H1 (cell line): Measurements from ENCODE around the gene PDZK1IP1. TPM values are rescaled to one million over a fixed set of nuclear protein-coding genes. Genes with fewer than 3 reads are reported as not detected.

Experiments
- CTCF ChIA-PET: fragments of 300-600 bp; sonication (Branson Sonifier 250); formaldehyde crosslinking; loops from one replicate; lab custom pipeline; 2021; ENCODE audit not compliant: partially characterized antibody; lab: Charles Lee
- POLR2A ChIA-PET: fragments of 300-600 bp; sonication (Branson Sonifier 250); formaldehyde crosslinking; loops from one replicate; lab custom pipeline; 2021; ENCODE audit warnings: inconsistent platforms; ENCODE audit not compliant: partially characterized antibody; lab: Charles Lee
- DNase-seq, 2 experiments: peaks; one replicate each; pipeline versions ENCODE4 v3.0.0 to v3.0.0-alpha.2; 2010 to 2022; ENCODE audit warnings: low spot score in 2 of 2, low read depth in 1 of 2, mixed read lengths in 1 of 2
- FAIRE-seq: peaks from 2 replicates; lab custom pipeline; 2011; peaks lifted over from hg19 to GRCh38; lab: Jason Lieb, UNC
- H2AFZ ChIP-seq: 2 replicates; pipeline ENCODE4 v1.8.1; 2012; ENCODE audit warnings: low read length, inconsistent platforms
- H2AK5ac ChIP-seq: 2 replicates; pipeline ENCODE4 v1.6.1; 2013; ENCODE audit warnings: low read depth, low read length
- H2BK120ac ChIP-seq: replicated peaks from 2 replicates; pipeline ENCODE3; 2013; ENCODE audit warnings: low read depth, low read length, inconsistent platforms
- H2BK12ac ChIP-seq: 2 replicates; pipeline ENCODE4 v1.6.1; 2013; ENCODE audit warnings: low read depth, low read length
- H2BK15ac ChIP-seq: 2 replicates; pipeline ENCODE4 v1.6.1; 2013; ENCODE audit warnings: low read length
- H2BK20ac ChIP-seq: 2 replicates; pipeline ENCODE4 v1.6.1; 2013; ENCODE audit warnings: low read length
- H2BK5ac ChIP-seq: 2 replicates; pipeline ENCODE4 v1.6.1; 2013; ENCODE audit warnings: low read depth, low read length
- H3K14ac ChIP-seq: 2 replicates; pipeline ENCODE4 v1.6.1; 2013; ENCODE audit warnings: inconsistent platforms; ENCODE audit not compliant: insufficient read length
- H3K18ac ChIP-seq: 2 replicates; pipeline ENCODE4 v1.6.1; 2013; ENCODE audit warnings: low read length; ENCODE audit errors: extremely low read depth
- H3K23ac ChIP-seq: 2 replicates; pipeline ENCODE4 v1.6.1; 2013; ENCODE audit warnings: inconsistent platforms; ENCODE audit not compliant: insufficient read length
- H3K23me2 ChIP-seq: 2 replicates; pipeline ENCODE4 v1.6.1; 2013; ENCODE audit warnings: low read depth, low read length
- H3K27ac ChIP-seq: 2 replicates; pipeline ENCODE4 v1.6.1; 2011; ENCODE audit warnings: low read depth, low read length, inconsistent platforms
- H3K27me3 ChIP-seq, 4 experiments: replicated peaks in 1 of 4; 1 replicate in 1 of 4; 2 replicates in 3 of 4; pipeline versions ENCODE4 v1.6.1 to v1.8.1; 2011 to 2013; ENCODE audit warnings: low read length in 3 of 4, mild to moderate bottlenecking in 3 of 4, inconsistent platforms in 2 of 4, mixed read lengths in 2 of 4, moderate library complexity in 1 of 4; ENCODE audit not compliant: control insufficient read depth in 3 of 4, insufficient read depth in 3 of 4; ENCODE audit errors: extremely low read depth in 1 of 4
- H3K36me3 ChIP-seq, 4 experiments: 2 replicates each; pipeline versions ENCODE4 v1.6.1 to v1.8.1; 2011 to 2013; ENCODE audit warnings: mild to moderate bottlenecking in 4 of 4, low read length in 3 of 4, moderate library complexity in 2 of 4, control low read depth in 1 of 4, inconsistent platforms in 1 of 4; ENCODE audit not compliant: insufficient read depth in 4 of 4, control insufficient read depth in 2 of 4
- H3K4ac ChIP-seq: replicated peaks from 2 replicates; pipeline ENCODE3; 2013; ENCODE audit warnings: low read length, low read depth, mixed read lengths, inconsistent platforms; ENCODE audit not compliant: insufficient read length
- H3K4me1 ChIP-seq, 4 experiments: replicated peaks in 1 of 4; 1 replicate in 1 of 4; 2 replicates in 3 of 4; pipeline versions ENCODE4 v1.6.1 to v1.8.1; 2011 to 2013; ENCODE audit warnings: low read length in 3 of 4, inconsistent platforms in 2 of 4, mixed read lengths in 1 of 4; ENCODE audit not compliant: insufficient read depth in 4 of 4, control insufficient read depth in 3 of 4
- H3K4me2 ChIP-seq, 2 experiments: 2 replicates each; pipeline versions ENCODE4 v1.6.1 to v1.8.1; 2011 to 2013; ENCODE audit warnings: low read depth in 2 of 2, low read length in 2 of 2, control low read depth in 1 of 2, inconsistent platforms in 1 of 2, mild to moderate bottlenecking in 1 of 2; ENCODE audit not compliant: insufficient read depth in 1 of 2
- H3K4me3 ChIP-seq, 4 experiments: fragments of 200-600, 300-600 bp in 1 of 4; sonication (generic), shearing (Covaris generic), sonication (Bioruptor Twin) in 1 of 4; 2 replicates each; pipeline versions ENCODE4 v1.5.1 to v1.8.1; 2011 to 2016; ENCODE audit warnings: low read length in 4 of 4, low read depth in 3 of 4, control low read depth in 2 of 4, inconsistent platforms in 2 of 4, mild to moderate bottlenecking in 2 of 4, mixed read lengths in 1 of 4, moderate library complexity in 1 of 4; ENCODE audit not compliant: insufficient read depth in 2 of 4; ENCODE audit errors: extremely low read depth in 1 of 4
- H3K56ac ChIP-seq: replicated peaks from 2 replicates; pipeline ENCODE3; 2013; ENCODE audit warnings: low read depth, mild to moderate bottlenecking, mixed read lengths, low read length, inconsistent platforms; ENCODE audit not compliant: insufficient read length
- H3K79me1 ChIP-seq: 2 replicates; pipeline ENCODE4 v1.6.1; 2013; ENCODE audit warnings: low read depth, low read length, control low read depth
- H3K79me2 ChIP-seq, 2 experiments: 2 replicates each; pipeline versions ENCODE4 v1.6.1 to v1.8.1; 2012 to 2013; ENCODE audit warnings: low read length in 2 of 2, mild to moderate bottlenecking in 2 of 2, inconsistent platforms in 1 of 2; ENCODE audit not compliant: insufficient read depth in 2 of 2, control insufficient read depth in 1 of 2
- H3K9ac ChIP-seq, 4 experiments: replicated peaks in 1 of 4; 1 replicate in 1 of 4; 2 replicates in 3 of 4; pipeline versions ENCODE4 v1.6.1 to v1.8.1; 2011 to 2013; ENCODE audit warnings: low read depth in 3 of 4, low read length in 3 of 4, control low read depth in 2 of 4, mild to moderate bottlenecking in 2 of 4, moderate library complexity in 2 of 4, inconsistent platforms in 1 of 4; ENCODE audit errors: extremely low read depth in 1 of 4
- H3K9me3 ChIP-seq, 2 experiments: 2 replicates each; pipeline versions ENCODE4 v1.6.1 to v1.8.1; 2012 to 2013; ENCODE audit warnings: mild to moderate bottlenecking in 2 of 2, moderate library complexity in 2 of 2, control low read depth in 1 of 2, inconsistent platforms in 1 of 2, low read depth in 1 of 2, low read length in 1 of 2, mixed read lengths in 1 of 2; ENCODE audit not compliant: insufficient read depth in 2 of 2
- H4K20me1 ChIP-seq, 2 experiments: replicated peaks in 1 of 2; 2 replicates each; pipeline versions ENCODE3 to v1.8.1; 2011 to 2013; ENCODE audit warnings: inconsistent platforms in 2 of 2, low read length in 2 of 2, mild to moderate bottlenecking in 1 of 2; ENCODE audit not compliant: insufficient read depth in 2 of 2, control insufficient read depth in 1 of 2
- H4K5ac ChIP-seq: 2 replicates; pipeline ENCODE4 v1.6.1; 2013; ENCODE audit warnings: low read length, low read depth, mixed read lengths, inconsistent platforms; ENCODE audit not compliant: insufficient read length
- H4K8ac ChIP-seq: 2 replicates; pipeline ENCODE4 v1.8.0; 2013; ENCODE audit warnings: mild to moderate bottlenecking, moderate library complexity, low read length, inconsistent platforms; ENCODE audit not compliant: insufficient read depth; ENCODE audit errors: extremely low read depth
- H4K91ac ChIP-seq: replicated peaks from 2 replicates; pipeline ENCODE3; 2013; ENCODE audit warnings: low read length, mixed read lengths, inconsistent platforms; ENCODE audit not compliant: insufficient read length
- BRCA1 ChIP-seq: IDR thresholded peaks from 2 replicates; pipeline ENCODE4 v1.6.1; 2012; ENCODE audit warnings: low read depth, low read length, improper control_type of control experiment
- CEBPB ChIP-seq: IDR thresholded peaks from 2 replicates; pipeline ENCODE4 v1.6.1; 2012; ENCODE audit warnings: low read depth, low read length
- GABPA ChIP-seq: IDR thresholded peaks from 2 replicates; pipeline ENCODE4 v1.6.1; 2011; ENCODE audit warnings: mild to moderate bottlenecking, low read length, moderate library complexity, borderline replicate concordance; ENCODE audit not compliant: insufficient read depth
- JUND ChIP-seq: IDR thresholded peaks from 2 replicates; pipeline ENCODE4 v1.6.1; 2011; ENCODE audit warnings: mild to moderate bottlenecking, improper control_type of control experiment, low read length
- MAFK ChIP-seq: IDR thresholded peaks from 2 replicates; pipeline ENCODE4 v1.6.1; 2012; ENCODE audit warnings: low read depth, mild to moderate bottlenecking, improper control_type of control experiment, low read length
- NRF1 ChIP-seq: IDR thresholded peaks from 2 replicates; pipeline ENCODE4 v1.6.1; 2011; ENCODE audit warnings: mild to moderate bottlenecking, low read depth, low read length, improper control_type of control experiment
- RXRA ChIP-seq: IDR thresholded peaks from 2 replicates; pipeline ENCODE4 v1.6.1; 2011; ENCODE audit warnings: low read depth, mild to moderate bottlenecking, low read length, moderate library complexity; ENCODE audit not compliant: insufficient read depth
- SP1 ChIP-seq: IDR thresholded peaks from 2 replicates; pipeline ENCODE4 v1.6.1; 2011; ENCODE audit warnings: low read depth, low read length
- SP2 ChIP-seq: IDR thresholded peaks from 2 replicates; pipeline ENCODE4 v1.6.1; 2012; ENCODE audit warnings: mild to moderate bottlenecking, low read length, inconsistent platforms
- SRF ChIP-seq: IDR thresholded peaks from 2 replicates; pipeline ENCODE4 v1.6.1; 2011; ENCODE audit warnings: mild to moderate bottlenecking, low read depth, low read length, moderate library complexity
- SUZ12 ChIP-seq: fragments of 200-600 bp; sonication (generic); IDR thresholded peaks from 2 replicates; pipeline ENCODE4 v1.6.1; 2012; ENCODE audit warnings: mild to moderate bottlenecking, inconsistent platforms, low read length, moderate library complexity, mixed read lengths
- TBP ChIP-seq: IDR thresholded peaks from 2 replicates; pipeline ENCODE4 v1.6.1; 2011; ENCODE audit warnings: low read depth, low read length, improper control_type of control experiment
- WGBS, 2 experiments: shearing (Covaris generic) in 1 of 2; methylation state at CpG; one replicate each; pipeline versions ENCODE4 v1.1.6 to v1.1.7; 2013 to 2015; ENCODE audit warnings: low lambda C conversion rate in 2 of 2, mixed read lengths in 2 of 2, inconsistent platforms in 1 of 2, low coverage in 1 of 2, missing lambda C conversion rate in 1 of 2; ENCODE audit not compliant: insufficient replicate concordance in 2 of 2, insufficient coverage in 1 of 2, insufficient read length in 1 of 2; ENCODE audit errors: extremely low coverage in 1 of 2, missing lambda C conversion rate in 1 of 2; 5-methylcytosine and 5-hydroxymethylcytosine counted together
- polyA plus RNA-seq, 7 experiments: library from polyadenylated mRNA; depleted of rRNA in 3 of 7; stranded (reverse) in 5 of 7; unstranded in 2 of 7; fragments of >200 nt in 5 of 7; fragments of 200-250 nt in 2 of 7; gene quantifications; 1 replicate in 5 of 7; 2 replicates in 1 of 7; 4 replicates in 1 of 7; pipeline versions ENCODE4 v1.2.1 to v1.2.3, GENCODE V29; 2011 to 2013; ENCODE audit warnings: missing spikeins in 2 of 7, mixed read lengths in 2 of 7
- total RNA-seq: library from RNA; stranded (reverse); fragmentation: NEBNext Ultra II Directional; extraction: Animal tissue kit (Norgen Biotek cat#: 25700); gene quantifications from 2 replicates; pipeline ENCODE4 v1.2.1, GENCODE V29; 2021
- TF ChIP-seq, protein P1 (sequence below): IDR thresholded peaks from 2 replicates; pipeline ENCODE4 v1.6.1; 2012; ENCODE audit warnings: low read length, inconsistent platforms

The PDZK1IP1 gene
- total and polyA plus RNA-seq, 2 of the 8 experiments (the other 6 are each of a cell fraction or from before 2014, with no cell fraction given) = 0.17 TPM; not detected in 1

DNA sequence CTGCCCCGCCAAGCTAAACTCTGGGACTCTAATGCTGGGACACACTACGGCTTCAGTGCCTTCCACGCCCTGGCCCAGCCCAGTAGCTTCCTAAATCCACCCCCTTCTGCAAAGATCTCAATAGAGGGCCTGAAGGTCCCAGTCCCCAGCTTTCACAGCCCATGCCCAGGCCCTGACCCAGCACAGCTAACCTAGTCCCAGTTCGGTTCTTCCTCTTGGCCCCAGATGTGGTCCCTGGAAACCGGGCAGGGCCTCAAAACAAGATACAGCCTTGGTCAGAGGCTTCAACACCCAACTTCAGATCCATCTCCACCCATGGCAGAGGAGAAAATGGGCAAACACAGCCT, 646 bp upstream of the PDZK1IP1 start:
- Histone ChIP-seq H3K4me2 (no peak overlapping the region), H4K5ac (no peak overlapping the region), H3K4me3 (no peak overlapping the region), H3K27ac (no peak overlapping the region), H3K23me2 (no peaks in the 10 kb centered on the region; the same call in 1 of the 2 replicates), H3K27me3 (peaks cover 0 to 17% (median 11%) of the 10 kb centered on the region in 4 experiments; a peak in 3 of 7 replicates), H3K79me1 (no peaks in the 10 kb centered on the region), H2BK5ac (no peak overlapping the region), H3K23ac (no peak overlapping the region), H2AK5ac (no peak overlapping the region), H4K20me1 (no peaks in the 10 kb centered on the region), H3K79me2 (no peaks in the 10 kb centered on the region), H3K18ac (no peak overlapping the region), H4K91ac (no peak overlapping the region), H3K36me3 (no peaks in the 10 kb centered on the region), H2BK120ac (no peak overlapping the region), H3K4me1 (peaks cover 5 to 22% (median 12%) of the 10 kb centered on the region in 4 experiments), H3K14ac (no peak overlapping the region), H3K9me3 (no peaks in the 10 kb centered on the region), H2BK12ac (0 out of 2 replicates have a peak overlapping the region, but pooled peaks have one; percentile 39), H2BK15ac (no peak overlapping the region), H4K8ac (no peak overlapping the region), H3K4ac (no peak overlapping the region), H2AFZ (no peak overlapping the region), H3K56ac (no peak overlapping the region), H2BK20ac (no peak overlapping the region), H3K9ac (no peak overlapping the region)
- POLR2A ChIA-PET = interaction anchor here (1.5 kb wide), 1 partner anchor 10 kb away, joined by 3 read pairs; no protein-coding TSS in a partner anchor
- CTCF ChIA-PET = interaction anchor here (1.1 to 14.2 kb wide), 8 partner anchors 11 to 234 kb away, joined by 3 to 207 read pairs (median 11); no protein-coding TSS in a partner anchor
- 76% methylated on average over 5 of the region's 5 CpGs; no CpG with 5 or more reads in 1 of the 2 experiments for WGBS, 2 experiments
- FAIRE-seq = no peak
- TF ChIP-seq GABPA = no peak
- no peak for TF ChIP-seq SP1
- TF ChIP-seq BRCA1 = no peak
- no peak for TF ChIP-seq CEBPB
- no peak for TF ChIP-seq SRF
- no peak for TF ChIP-seq SP2
- TF ChIP-seq TBP = no peak
- TF ChIP-seq RXRA = no peak
- TF ChIP-seq SUZ12 = no peak
- TF ChIP-seq NRF1 = no peak
- TF ChIP-seq MAFK = no peak
- TF ChIP-seq JUND = no peak
- TF ChIP-seq, protein P1, sequence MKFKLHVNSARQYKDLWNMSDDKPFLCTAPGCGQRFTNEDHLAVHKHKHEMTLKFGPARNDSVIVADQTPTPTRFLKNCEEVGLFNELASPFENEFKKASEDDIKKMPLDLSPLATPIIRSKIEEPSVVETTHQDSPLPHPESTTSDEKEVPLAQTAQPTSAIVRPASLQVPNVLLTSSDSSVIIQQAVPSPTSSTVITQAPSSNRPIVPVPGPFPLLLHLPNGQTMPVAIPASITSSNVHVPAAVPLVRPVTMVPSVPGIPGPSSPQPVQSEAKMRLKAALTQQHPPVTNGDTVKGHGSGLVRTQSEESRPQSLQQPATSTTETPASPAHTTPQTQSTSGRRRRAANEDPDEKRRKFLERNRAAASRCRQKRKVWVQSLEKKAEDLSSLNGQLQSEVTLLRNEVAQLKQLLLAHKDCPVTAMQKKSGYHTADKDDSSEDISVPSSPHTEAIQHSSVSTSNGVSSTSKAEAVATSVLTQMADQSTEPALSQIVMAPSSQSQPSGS = no peak
- DNase-seq = no peak
